K562 (cell line): ENCODE results near the gene NIPAL3. TPM values are rescaled to one million over a fixed set of nuclear protein-coding genes. Genes with fewer than 3 reads are reported as not detected.
A peak's percentile ranks its signal among the peaks of the same experiment; 100 is the strongest.

Source experiments
- CREB5 ChIP-seq: fragments of 250-450 bp; sonication (Bioruptor Pico); IDR thresholded peaks from 2 replicates; pipeline ENCODE4 v1.5.0; 2020; ENCODE audit warnings: mild to moderate bottlenecking
- ELK3 ChIP-seq: fragments of 450-650 bp; formaldehyde crosslinking; IDR thresholded peaks from 2 replicates; pipeline ENCODE4 v1.4.0; 2020; ENCODE audit warnings: mild to moderate bottlenecking
- EZH2 ChIP-seq: IDR thresholded peaks from 2 replicates; pipeline ENCODE4 v1.6.1; 2012; ENCODE audit warnings: low read depth, mild to moderate bottlenecking, inconsistent platforms, low read length, borderline replicate concordance
- FOXK1 ChIP-seq: sonication (generic); formaldehyde crosslinking; IDR thresholded peaks from 2 replicates; pipeline ENCODE4 v1.8.0; 2022; ENCODE audit warnings: missing genetic modification reagents, mild to moderate bottlenecking, borderline replicate concordance
- FOXO4 ChIP-seq: fragments of 450-650 bp; formaldehyde crosslinking; IDR thresholded peaks from 2 replicates; pipeline ENCODE4 v1.4.0; 2020; ENCODE audit warnings: mild to moderate bottlenecking, moderate library complexity
- HMG20A ChIP-seq: fragments of 450-650 bp; formaldehyde crosslinking; conservative IDR thresholded peaks from 2 replicates; pipeline ENCODE4 v1.4.0; 2020; ENCODE audit warnings: mild to moderate bottlenecking, mixed read lengths
- NR2F6 ChIP-seq: fragments of 450-650 bp; formaldehyde crosslinking; IDR thresholded peaks from 2 replicates; pipeline ENCODE4 v1.4.0; 2020; ENCODE audit warnings: mild to moderate bottlenecking
- SREBF1 ChIP-seq: fragments of 150-350 bp; IDR thresholded peaks from 2 replicates; pipeline ENCODE4 v1.6.1; 2014; ENCODE audit warnings: antibody characterized with exemption, low read depth, low read length, borderline replicate concordance
- VEZF1 ChIP-seq: fragments of 200-800 bp; sonication (Bioruptor generic); IDR thresholded peaks from 2 replicates; pipeline ENCODE4 v1.6.1; 2017; ENCODE audit warnings: missing genetic modification characterization, missing compliant biosample characterization
- XRCC3 ChIP-seq: fragments of 450-650 bp; IDR thresholded peaks from 2 replicates; pipeline ENCODE4 v1.6.1; 2017; ENCODE audit warnings: mild to moderate bottlenecking, moderate library complexity
- XRCC4 ChIP-seq: IDR thresholded peaks from one replicate; pipeline ENCODE4 v1.6.1; 2011; ENCODE audit not compliant: insufficient read depth, insufficient read length; ENCODE audit errors: extremely low read depth
- ZBTB33 ChIP-seq: sonication (generic); formaldehyde crosslinking; IDR thresholded peaks from 2 replicates; pipeline ENCODE4 v1.8.1; 2023; ENCODE audit warnings: mild to moderate bottlenecking, missing genetic modification reagents
- ZNF347 ChIP-seq: fragments of 450-650 bp; formaldehyde crosslinking; IDR thresholded peaks from 2 replicates; pipeline ENCODE4 v1.4.0; 2020; ENCODE audit warnings: low read depth, mild to moderate bottlenecking, moderate library complexity
- ZNF395 ChIP-seq: fragments of 200-800 bp; sonication (Bioruptor generic); IDR thresholded peaks from 2 replicates; pipeline ENCODE4 v1.6.1; 2017; ENCODE audit warnings: missing genetic modification characterization, missing compliant biosample characterization
- ZNF408 ChIP-seq: fragments of 250-450 bp; sonication (Bioruptor Pico); IDR thresholded peaks from 2 replicates; pipeline ENCODE4 v1.4.0; 2020; ENCODE audit warnings: low read depth, mild to moderate bottlenecking, moderate library complexity
- ZNF436 ChIP-seq: fragments of 250-450, 450-650 bp; sonication (Bioruptor Pico); formaldehyde crosslinking; IDR thresholded peaks from 2 replicates; pipeline ENCODE4 v1.7.0; 2020; ENCODE audit warnings: mild to moderate bottlenecking
- ZSCAN29 ChIP-seq: fragments of 450-650 bp; IDR thresholded peaks from 2 replicates; pipeline ENCODE4 v1.6.1; 2017
- polyA plus RNA-seq, 8 experiments: library from polyadenylated mRNA; depleted of rRNA in 4 of 8; stranded (reverse) in 5 of 8; unstranded in 3 of 8; fragments of >200 nt; fragmentation: Nextera tagmentation in 2 of 8; fragmentation: Illumina TruSeq in 1 of 8; extraction: Ambion mirVana in 2 of 8; extraction: Trizol in 1 of 8; gene quantifications; 2 replicates each; pipeline versions ENCODE4 v1.2.1 to v1.2.3, GENCODE V29; 2011 to 2014; ENCODE audit warnings: inconsistent platforms in 1 of 8, missing spikeins in 1 of 8
- total RNA-seq, 7 experiments: library from RNA; depleted of rRNA in 6 of 7; stranded (reverse); fragments of >200 nt in 6 of 7; fragmentation: Illumina TruSeq in 2 of 7; extraction: Trizol in 2 of 7; gene quantifications; 2 replicates each; pipeline versions ENCODE4 v1.2.1 to v1.2.3, GENCODE V29; 2011 to 2021; ENCODE audit warnings: low replicate concordance in 1 of 7

Gene NIPAL3
- total and polyA plus RNA-seq, 9 of the 15 experiments (the other 6 are each of a cell fraction or from before 2014, with no cell fraction given) = 10.5 to 26.3 (median 16.0) TPM

- TF ChIP-seq FOXO4 (CRISPR knock-in tag) (no peak), ZNF395 (CRISPR knock-in tag) (no peak), VEZF1 (CRISPR knock-in tag) (peak; percentile 41), ZNF436 (CRISPR knock-in tag) (no peak), XRCC4 (no peak), FOXK1 (CRISPR knock-in tag) (no peak), CREB5 (no peak), ELK3 (no peak), XRCC3 (no peak), ZBTB33 (CRISPR knock-in tag) (0 out of 2 replicates have a peak, but pooled peaks have one; percentile 12), ZNF408 (CRISPR knock-in tag) (no peak), ZSCAN29 (no peak), EZH2 (no peak), ZNF347 (CRISPR knock-in tag) (no peak), HMG20A (no peak), SREBF1 (no peak), NR2F6 (no peak)
These were observed at the start of gene NIPAL3 (continued) for GRCh38 chr1:24415334-24415909.
